ENCODE data around the gene DERL2.

Gene DERL2

GRCh38 chr17:5509482-5509881 lies 23.5 kb upstream of the DERL2 start:
- no peak for DNase-seq
- Histone ChIP-seq H2BK5ac (ENCODE audit: low read length) (no peak overlapping the region), H2BK15ac (replicated peaks; ENCODE audit: low read depth) (no peak overlapping the region), H3K4ac (ENCODE audit: low read depth, low read length) (no peak overlapping the region), H4K8ac (ENCODE audit: low read depth, low read length) (no peak overlapping the region), H3K4me3 (ENCODE audit: low read length) (no peak overlapping the region), H2AK5ac (ENCODE audit: low read length) (no peak overlapping the region), H3K9ac (ENCODE audit: low read length) (no peak overlapping the region), H4K5ac (ENCODE audit: low read length) (no peak overlapping the region), H3K79me1 (ENCODE audit: low read length) (no peaks in the 10 kb centered on the region), H3K27me3 (ENCODE audit: insufficient read depth, low read length, poor library complexity) (no peaks in the 10 kb centered on the region), H3K4me2 (ENCODE audit: low read length) (no peak overlapping the region), H3K27ac (ENCODE audit: low read depth, low read length) (no peak overlapping the region), H3K36me3 (ENCODE audit: control insufficient read depth, insufficient read depth, low read length) (no peaks in the 10 kb centered on the region), H3K4me1 (ENCODE audit: control insufficient read depth, low read depth, low read length) (no peaks in the 10 kb centered on the region), H3K56ac (ENCODE audit: low read length) (no peak overlapping the region), H3K18ac (ENCODE audit: low read length) (no peak overlapping the region), H3K23ac (ENCODE audit: low read length) (no peak overlapping the region), H3K79me2 (ENCODE audit: control insufficient read depth, insufficient read depth, low read length) (no peaks in the 10 kb centered on the region), H2BK120ac (ENCODE audit: low read depth, low read length) (no peak overlapping the region)
- WGBS (ENCODE audit: extremely low coverage, insufficient coverage, low lambda C conversion rate), result no CpG with 5 or more reads among the region's 8 CpGs

GRCh38 chr17:5508810-5509209 lies 22.8 kb upstream of the DERL2 start:
- no peaks in the 10 kb centered on the region for H3K79me2 ChIP-seq (ENCODE audit: control insufficient read depth, insufficient read depth, low read length)
- H3K4ac ChIP-seq (ENCODE audit: low read depth, low read length), result no peak overlapping the region
- H3K4me1 ChIP-seq (ENCODE audit: control insufficient read depth, low read depth, low read length), result no peaks in the 10 kb centered on the region
- H3K27me3 ChIP-seq (ENCODE audit: insufficient read depth, low read length, poor library complexity), result no peaks in the 10 kb centered on the region
- no peak overlapping the region for H3K18ac ChIP-seq (ENCODE audit: low read length)
- DNase-seq, result peak; percentile 86
- no peak overlapping the region for H3K9ac ChIP-seq (ENCODE audit: low read length)
- H3K36me3 ChIP-seq (ENCODE audit: control insufficient read depth, insufficient read depth, low read length), result no peaks in the 10 kb centered on the region
- H3K23ac ChIP-seq (ENCODE audit: low read length), result no peak overlapping the region
- no peak overlapping the region for H3K27ac ChIP-seq (ENCODE audit: low read depth, low read length)
- no peak overlapping the region for H3K4me3 ChIP-seq (ENCODE audit: low read length)
- H3K4me2 ChIP-seq (ENCODE audit: low read length), result no peak overlapping the region
- no peak overlapping the region for H2AK5ac ChIP-seq (ENCODE audit: low read length)
- no peak overlapping the region for H4K8ac ChIP-seq (ENCODE audit: low read depth, low read length)
- no peak overlapping the region for H2BK5ac ChIP-seq (ENCODE audit: low read length)
- no peak overlapping the region for H2BK120ac ChIP-seq (ENCODE audit: low read depth, low read length)
- no peaks in the 10 kb centered on the region for H3K79me1 ChIP-seq (ENCODE audit: low read length)
- no peak overlapping the region for H3K56ac ChIP-seq (ENCODE audit: low read length)
- H2BK15ac ChIP-seq (replicated peaks; ENCODE audit: low read depth), result no peak overlapping the region
- no peak overlapping the region for H4K5ac ChIP-seq (ENCODE audit: low read length)
- no CpG with 5 or more reads among the region's 4 CpGs for WGBS (ENCODE audit: extremely low coverage, insufficient coverage, low lambda C conversion rate)

GRCh38 chr17:5506307-5506706 lies 20.3 kb upstream of the DERL2 start:
- Histone ChIP-seq H3K36me3 (ENCODE audit: control insufficient read depth, insufficient read depth, low read length) (no peaks in the 10 kb centered on the region), H3K18ac (ENCODE audit: low read length) (no peak overlapping the region), H2BK15ac (replicated peaks; ENCODE audit: low read depth) (no peak overlapping the region), H3K4me3 (ENCODE audit: low read length) (no peak overlapping the region), H3K79me1 (ENCODE audit: low read length) (no peaks in the 10 kb centered on the region), H3K27ac (ENCODE audit: low read depth, low read length) (no peak overlapping the region), H2AK5ac (ENCODE audit: low read length) (no peak overlapping the region), H4K8ac (ENCODE audit: low read depth, low read length) (no peak overlapping the region), H3K9ac (ENCODE audit: low read length) (no peak overlapping the region), H2BK120ac (ENCODE audit: low read depth, low read length) (no peak overlapping the region), H3K56ac (ENCODE audit: low read length) (no peak overlapping the region), H3K4me2 (ENCODE audit: low read length) (no peak overlapping the region), H3K23ac (ENCODE audit: low read length) (no peak overlapping the region), H3K4me1 (ENCODE audit: control insufficient read depth, low read depth, low read length) (no peaks in the 10 kb centered on the region), H3K4ac (ENCODE audit: low read depth, low read length) (no peak overlapping the region), H2BK5ac (ENCODE audit: low read length) (no peak overlapping the region), H3K27me3 (ENCODE audit: insufficient read depth, low read length, poor library complexity) (no peaks in the 10 kb centered on the region), H4K5ac (ENCODE audit: low read length) (no peak overlapping the region), H3K79me2 (ENCODE audit: control insufficient read depth, insufficient read depth, low read length) (no peaks in the 10 kb centered on the region)
- DNase-seq, result no peak
- WGBS (ENCODE audit: extremely low coverage, insufficient coverage, low lambda C conversion rate), result no CpG with 5 or more reads among the region's 5 CpGs

- Histone ChIP-seq H2BK5ac (ENCODE audit: low read length) (no peak overlapping the region), H3K27ac (ENCODE audit: low read depth, low read length) (no peak overlapping the region), H3K56ac (ENCODE audit: low read length) (no peak overlapping the region), H4K5ac (ENCODE audit: low read length) (no peak overlapping the region), H3K4ac (ENCODE audit: low read depth, low read length) (no peak overlapping the region), H2BK120ac (ENCODE audit: low read depth, low read length) (no peak overlapping the region), H3K9ac (ENCODE audit: low read length) (no peak overlapping the region), H4K8ac (ENCODE audit: low read depth, low read length) (no peak overlapping the region), H3K79me1 (ENCODE audit: low read length) (no peaks in the 10 kb centered on the region), H3K36me3 (ENCODE audit: control insufficient read depth, insufficient read depth, low read length) (no peaks in the 10 kb centered on the region), H2AK5ac (ENCODE audit: low read length) (no peak overlapping the region), H3K4me3 (ENCODE audit: low read length) (no peak overlapping the region), H3K27me3 (ENCODE audit: insufficient read depth, low read length, poor library complexity) (peaks cover 7% of the 10 kb centered on the region), H2BK15ac (replicated peaks; ENCODE audit: low read depth) (no peak overlapping the region), H3K23ac (ENCODE audit: low read length) (no peak overlapping the region), H3K4me1 (ENCODE audit: control insufficient read depth, low read depth, low read length) (no peaks in the 10 kb centered on the region), H3K18ac (ENCODE audit: low read length) (no peak overlapping the region), H3K79me2 (ENCODE audit: control insufficient read depth, insufficient read depth, low read length) (no peaks in the 10 kb centered on the region), H3K4me2 (ENCODE audit: low read length) (no peak overlapping the region)
- no peak for DNase-seq
- WGBS (ENCODE audit: extremely low coverage, insufficient coverage, low lambda C conversion rate), result 100% methylated on average over 1 of the region's 4 CpGs
Observed at GRCh38 chr17:5502552-5502951, 16.6 kb upstream of the DERL2 start.

GRCh38 chr17:5501685-5502084 lies 15.7 kb upstream of the DERL2 start:
- no peak overlapping the region for H3K4me3 ChIP-seq (ENCODE audit: low read length)

GRCh38 chr17:5500589-5501391 lies 14.8 kb upstream of the DERL2 start:
- peak; percentile 98 for DNase-seq
- H3K79me2 ChIP-seq (ENCODE audit: control insufficient read depth, insufficient read depth, low read length), result no peaks in the 10 kb centered on the region
- no CpG with 5 or more reads among the region's 67 CpGs for WGBS (ENCODE audit: extremely low coverage, insufficient coverage, low lambda C conversion rate)
- H2AK5ac ChIP-seq (ENCODE audit: low read length), result no peak overlapping the region
- H3K4me3 ChIP-seq (ENCODE audit: low read length), result peak overlapping the region; percentile 22
- peak overlapping the region; percentile 66 for H3K4me2 ChIP-seq (ENCODE audit: low read length)
- peak overlapping the region; percentile 57 for H3K56ac ChIP-seq (ENCODE audit: low read length)
- H3K18ac ChIP-seq (ENCODE audit: low read length), result no peak overlapping the region
- H3K27ac ChIP-seq (ENCODE audit: low read depth, low read length), result no peak overlapping the region
- no peak overlapping the region for H2BK120ac ChIP-seq (ENCODE audit: low read depth, low read length)
- H3K23ac ChIP-seq (ENCODE audit: low read length), result no peak overlapping the region
- no peaks in the 10 kb centered on the region for H3K4me1 ChIP-seq (ENCODE audit: control insufficient read depth, low read depth, low read length)
- no peak overlapping the region for H4K8ac ChIP-seq (ENCODE audit: low read depth, low read length)
- peak overlapping the region; percentile 48 for H3K9ac ChIP-seq (ENCODE audit: low read length)
- no peak overlapping the region for H2BK15ac ChIP-seq (replicated peaks; ENCODE audit: low read depth)
- no peaks in the 10 kb centered on the region for H3K36me3 ChIP-seq (ENCODE audit: control insufficient read depth, insufficient read depth, low read length)
- peaks cover 10% of the 10 kb centered on the region for H3K27me3 ChIP-seq (ENCODE audit: insufficient read depth, low read length, poor library complexity)
- no peak overlapping the region for H3K4ac ChIP-seq (ENCODE audit: low read depth, low read length)
- H3K79me1 ChIP-seq (ENCODE audit: low read length), result no peaks in the 10 kb centered on the region
- no peak overlapping the region for H4K5ac ChIP-seq (ENCODE audit: low read length)
- no peak overlapping the region for H2BK5ac ChIP-seq (ENCODE audit: low read length)

More at GRCh38 chr17:5501685-5502084, 15.7 kb upstream of the DERL2 start:
- H3K27me3 ChIP-seq (ENCODE audit: insufficient read depth, low read length, poor library complexity), result peaks cover 7% of the 10 kb centered on the region
- no peak overlapping the region for H3K9ac ChIP-seq (ENCODE audit: low read length)
- H2AK5ac ChIP-seq (ENCODE audit: low read length), result no peak overlapping the region
- no peaks in the 10 kb centered on the region for H3K79me1 ChIP-seq (ENCODE audit: low read length)
- H3K36me3 ChIP-seq (ENCODE audit: control insufficient read depth, insufficient read depth, low read length), result no peaks in the 10 kb centered on the region
- no peak overlapping the region for H3K27ac ChIP-seq (ENCODE audit: low read depth, low read length)
- no peak overlapping the region for H2BK15ac ChIP-seq (replicated peaks; ENCODE audit: low read depth)
- H4K5ac ChIP-seq (ENCODE audit: low read length), result no peak overlapping the region
- H3K79me2 ChIP-seq (ENCODE audit: control insufficient read depth, insufficient read depth, low read length), result no peaks in the 10 kb centered on the region
- no peaks in the 10 kb centered on the region for H3K4me1 ChIP-seq (ENCODE audit: control insufficient read depth, low read depth, low read length)
- no peak overlapping the region for H3K56ac ChIP-seq (ENCODE audit: low read length)
- no peak overlapping the region for H2BK5ac ChIP-seq (ENCODE audit: low read length)
- H3K4me2 ChIP-seq (ENCODE audit: low read length), result no peak overlapping the region
- H4K8ac ChIP-seq (ENCODE audit: low read depth, low read length), result no peak overlapping the region
- H3K4ac ChIP-seq (ENCODE audit: low read depth, low read length), result no peak overlapping the region
- no peak for DNase-seq
- no CpG with 5 or more reads among the region's 8 CpGs for WGBS (ENCODE audit: extremely low coverage, insufficient coverage, low lambda C conversion rate)
- H2BK120ac ChIP-seq (ENCODE audit: low read depth, low read length), result no peak overlapping the region
- no peak overlapping the region for H3K23ac ChIP-seq (ENCODE audit: low read length)
- no peak overlapping the region for H3K18ac ChIP-seq (ENCODE audit: low read length)

Data from mesendoderm (in vitro differentiated cells).